ENCODE measurements around the gene TADA3. TPM values are rescaled to one million over a fixed set of nuclear protein-coding genes. Genes with fewer than 3 reads are reported as not detected.

Gene TADA3
- total and polyA plus RNA-seq, 9 of the 15 experiments (the other 6 are each of a cell fraction or from before 2014, with no cell fraction given) = 4.1 to 110 (median 74.8) TPM

- FAIRE-seq = no peak
- peaks cover 93% of the 10 kb centered on the region for H3K36me3 ChIP-seq (ENCODE audit: control insufficient read depth, insufficient read depth, low read length)
- H3K4me2 ChIP-seq (ENCODE audit: insufficient read depth, low read length) = no peak overlapping the region
- intact Hi-C loops (cut with micrococcal nuclease) = no loop called here
- CTCF ChIA-PET (ENCODE audit: low intra/inter-chr PET ratio) = interaction anchor here (0.5 to 0.6 kb wide), 2 partner anchors 56 to 81 kb away, joined by 3 read pairs; no protein-coding TSS in a partner anchor
- no peaks in the 10 kb centered on the region for H4K20me1 ChIP-seq (replicated peaks; ENCODE audit: control insufficient read depth, insufficient read depth, low read length)
- in situ Hi-C loops (cut with MboI) = no loop called here
- WGBS (ENCODE audit: insufficient coverage, low coverage, missing lambda C conversion rate) = 89% methylated on average over 5 of the region's 5 CpGs
- ATAC-seq = peak; percentile 64
- TF ChIP-seq, protein P1, sequence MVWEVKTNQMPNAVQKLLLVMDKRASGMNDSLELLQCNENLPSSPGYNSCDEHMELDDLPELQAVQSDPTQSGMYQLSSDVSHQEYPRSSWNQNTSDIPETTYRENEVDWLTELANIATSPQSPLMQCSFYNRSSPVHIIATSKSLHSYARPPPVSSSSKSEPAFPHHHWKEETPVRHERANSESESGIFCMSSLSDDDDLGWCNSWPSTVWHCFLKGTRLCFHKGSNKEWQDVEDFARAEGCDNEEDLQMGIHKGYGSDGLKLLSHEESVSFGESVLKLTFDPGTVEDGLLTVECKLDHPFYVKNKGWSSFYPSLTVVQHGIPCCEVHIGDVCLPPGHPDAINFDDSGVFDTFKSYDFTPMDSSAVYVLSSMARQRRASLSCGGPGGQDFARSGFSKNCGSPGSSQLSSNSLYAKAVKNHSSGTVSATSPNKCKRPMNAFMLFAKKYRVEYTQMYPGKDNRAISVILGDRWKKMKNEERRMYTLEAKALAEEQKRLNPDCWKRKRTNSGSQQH (CRISPR knock-in tag; IDR thresholded peaks at IDR 0.05) = no peak
- no peak for TF ChIP-seq SMARCC2 (IDR thresholded peaks at IDR 0.05; ENCODE audit: low read depth)
- TF ChIP-seq, protein P2, sequence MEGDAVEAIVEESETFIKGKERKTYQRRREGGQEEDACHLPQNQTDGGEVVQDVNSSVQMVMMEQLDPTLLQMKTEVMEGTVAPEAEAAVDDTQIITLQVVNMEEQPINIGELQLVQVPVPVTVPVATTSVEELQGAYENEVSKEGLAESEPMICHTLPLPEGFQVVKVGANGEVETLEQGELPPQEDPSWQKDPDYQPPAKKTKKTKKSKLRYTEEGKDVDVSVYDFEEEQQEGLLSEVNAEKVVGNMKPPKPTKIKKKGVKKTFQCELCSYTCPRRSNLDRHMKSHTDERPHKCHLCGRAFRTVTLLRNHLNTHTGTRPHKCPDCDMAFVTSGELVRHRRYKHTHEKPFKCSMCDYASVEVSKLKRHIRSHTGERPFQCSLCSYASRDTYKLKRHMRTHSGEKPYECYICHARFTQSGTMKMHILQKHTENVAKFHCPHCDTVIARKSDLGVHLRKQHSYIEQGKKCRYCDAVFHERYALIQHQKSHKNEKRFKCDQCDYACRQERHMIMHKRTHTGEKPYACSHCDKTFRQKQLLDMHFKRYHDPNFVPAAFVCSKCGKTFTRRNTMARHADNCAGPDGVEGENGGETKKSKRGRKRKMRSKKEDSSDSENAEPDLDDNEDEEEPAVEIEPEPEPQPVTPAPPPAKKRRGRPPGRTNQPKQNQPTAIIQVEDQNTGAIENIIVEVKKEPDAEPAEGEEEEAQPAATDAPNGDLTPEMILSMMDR (IDR thresholded peaks at IDR 0.05 in 2 of 3, conservative IDR thresholded peaks at IDR 0.05 in 1 of 3; ENCODE audit: insufficient read depth in 2 of 3, low read depth in 1 of 3, low read length in 3 of 3) = peak in 2 of 3 experiments; percentile 22 to 27; a peak in 3 of 6 replicates
- no peak overlapping the region for H3K27ac ChIP-seq (ENCODE audit: extremely low read depth, low read depth, low read length)
- no TSS peak for BruUV-seq (replicated peaks)
- no peaks in the 10 kb centered on the region for H3K27me3 ChIP-seq (ENCODE audit: control insufficient read depth in 2 of 2, insufficient read depth in 2 of 2, low read length in 2 of 2)
- no peaks in the 10 kb centered on the region; a peak in 1 of 5 replicates for H3K4me1 ChIP-seq (replicated peaks in 1 of 2; ENCODE audit: control insufficient read depth in 2 of 2, insufficient read depth in 2 of 2, low read length in 2 of 2)
- no peak for DNase-seq (ENCODE audit: extremely low read depth in 1 of 4, low spot score in 3 of 4)
- peaks cover 2% of the 10 kb centered on the region for H3K9me1 ChIP-seq (ENCODE audit: control insufficient read depth, insufficient read depth, low read length)
- peaks cover 19% of the 10 kb centered on the region for H3K79me2 ChIP-seq (ENCODE audit: control insufficient read depth, insufficient read depth, low read length)
- no peak overlapping the region for H2AFZ ChIP-seq (ENCODE audit: low read depth, low read length)
- no peak overlapping the region for H3K9ac ChIP-seq (ENCODE audit: insufficient read depth in 1 of 2, low read depth in 2 of 2, low read length in 2 of 2)
- POLR2A ChIA-PET = no interaction called here
- H3K9me3 ChIP-seq (replicated peaks; ENCODE audit: control insufficient read depth, insufficient read depth, low read depth, low read length) = no peaks in the 10 kb centered on the region
- H3K4me3 ChIP-seq = no peak overlapping the region
These were observed 8.3 kb upstream of the TADA3 start for GRCh38 chr3:9800529-9800928.

Measured in K562 (cell line).